Breast epithelium (tissue), 4 donors: ENCODE results near the gene ESF1. TPM values are rescaled to one million over a fixed set of nuclear protein-coding genes. Genes with fewer than 3 reads are reported as not detected.
A peak's percentile ranks its signal among the peaks of the same experiment; 100 is the strongest.

ENCODE experiments used
- DNase-seq, 2 donors: peaks; one replicate each; pipeline ENCODE4 v3.0.0-alpha.2; 2019; ENCODE audit warnings: low spot score in 2 of 2
- H3K27ac ChIP-seq, 2 donors: fragments of 200-600 bp; sonication (generic) in 1 of 2; one replicate each; pipeline ENCODE4 v1.5.1; 2016 to 2019; ENCODE audit warnings: mild to moderate bottlenecking in 1 of 2
- H3K27me3 ChIP-seq, 2 donors: fragments of 200-600 bp; sonication (generic) in 1 of 2; one replicate each; pipeline versions ENCODE4 v1.5.1 to v1.6.0; 2017 to 2019; ENCODE audit warnings: control low read depth in 1 of 2, mild to moderate bottlenecking in 1 of 2
- H3K36me3 ChIP-seq: fragments of 200-600 bp; one replicate; pipeline ENCODE4 v1.5.1; 2019
- H3K4me1 ChIP-seq, 2 donors: fragments of 200-600 bp; sonication (generic); one replicate each; pipeline ENCODE4 v1.5.1; 2016 to 2019; ENCODE audit warnings: control low read depth in 1 of 2
- H3K4me3 ChIP-seq, 3 donors: fragments of 200-600 bp; sonication (generic); 1 replicate in 2 of 3; 2 replicates in 1 of 3; pipeline ENCODE4 v1.5.1; 2016 to 2019; ENCODE audit warnings: mild to moderate bottlenecking in 3 of 3, moderate library complexity in 2 of 3
- H3K9me3 ChIP-seq, 2 donors: fragments of 200-600 bp; sonication (generic) in 1 of 2; one replicate each; pipeline ENCODE4 v1.5.1; 2016 to 2019; ENCODE audit warnings: control low read depth in 1 of 2
- CTCF ChIP-seq, 3 donors: fragments of 450-650 bp; IDR thresholded peaks; one replicate each; pipeline ENCODE4 v1.5.1; 2016 to 2017; ENCODE audit warnings: antibody characterized with exemption in 3 of 3, mild to moderate bottlenecking in 3 of 3, moderate library complexity in 3 of 3
- POLR2A ChIP-seq: fragments of 450-650 bp; IDR thresholded peaks from one replicate; pipeline ENCODE4 v1.6.1; 2016; ENCODE audit warnings: antibody characterized with exemption, mild to moderate bottlenecking, moderate library complexity
- POLR2AphosphoS5 ChIP-seq, 3 donors: sonication (generic); formaldehyde crosslinking; IDR thresholded peaks; one replicate each; pipeline ENCODE4 v1.6.1; 2017; ENCODE audit warnings: antibody characterized with exemption in 3 of 3
- intact Hi-C: fragments of 100-400 bp; cut with DNase I; formaldehyde crosslinking; loops from one replicate; pipeline ENCODE4 v1.15.1; 2023; ENCODE audit warnings: low total_unique reads
- total RNA-seq, 3 donors: library from RNA; depleted of rRNA; stranded (reverse); fragments of >200 nt; gene quantifications; one replicate each; pipeline ENCODE4 v1.1.0, GENCODE V29; 2016

Gene ESF1
- total RNA-seq: 10 to 100 TPM; 13.8 to 19.0 (median 17.7) TPM

GRCh38 chr20:13784893-13785715, at the start of gene ESF1, which contains the start of gene NDUFAF5:
Gene ESF1, minus strand, starts transcription at chr20:13784919. Its CDS starts 1,779 bp downstream, at chr20:13783140.
Gene NDUFAF5, plus strand, starts transcription at chr20:13785028. Its CDS starts 41 bp downstream, at chr20:13785069.
- Histone ChIP-seq H3K27ac (peak within 1 kb of the TSS; percentile 91 to 95), H3K27me3 (no peaks in the 10 kb centered on the region), H3K9me3 (no peaks in the 10 kb centered on the region), H3K36me3 (no peaks in the 10 kb centered on the region), H3K4me3 (peak within 1 kb of the TSS; percentile 79 to 86 (median 81)), H3K4me1 (peaks cover 0 to 8% of the 10 kb centered on the region in 2 donors)
- intact Hi-C loops: no loop called here
- peak; percentile 89 to 94 (median 91) for TF ChIP-seq POLR2AphosphoS5 (IDR thresholded peaks at IDR 0.05)
- no peak for TF ChIP-seq CTCF (IDR thresholded peaks at IDR 0.05)
- DNase-seq: peak; percentile 88 to 94

- intact Hi-C loops: no loop called here
- no peak overlapping the region for H3K4me3 ChIP-seq
- H3K4me1 ChIP-seq: no peaks in the 10 kb centered on the region
- no peak for TF ChIP-seq POLR2A
- no peak for TF ChIP-seq CTCF (IDR thresholded peaks at IDR 0.05)
- no peak for TF ChIP-seq POLR2AphosphoS5 (IDR thresholded peaks at IDR 0.05)
- H3K36me3 ChIP-seq: no peaks in the 10 kb centered on the region
- no peaks in the 10 kb centered on the region for H3K9me3 ChIP-seq
- no peak for DNase-seq
- no peaks in the 10 kb centered on the region for H3K27me3 ChIP-seq
- H3K27ac ChIP-seq: no peak overlapping the region
Measured at GRCh38 chr20:13831476-13831875, 46.8 kb upstream of the ESF1 start.

GRCh38 chr20:13825465-13825864, 40.7 kb upstream of the ESF1 start:
- Histone ChIP-seq H3K27me3 (no peaks in the 10 kb centered on the region), H3K27ac (no peak overlapping the region), H3K9me3 (no peaks in the 10 kb centered on the region), H3K36me3 (no peaks in the 10 kb centered on the region), H3K4me3 (no peak overlapping the region), H3K4me1 (no peaks in the 10 kb centered on the region)
- intact Hi-C loops: no loop called here
- no peak for DNase-seq
- no peak for TF ChIP-seq POLR2AphosphoS5 (IDR thresholded peaks at IDR 0.05)
- TF ChIP-seq CTCF (IDR thresholded peaks at IDR 0.05): no peak
- TF ChIP-seq POLR2A: no peak

GRCh38 chr20:13824459-13824858, 39.7 kb upstream of the ESF1 start:
- no peak for DNase-seq
- no peak overlapping the region for H3K4me3 ChIP-seq
- H3K4me1 ChIP-seq: no peaks in the 10 kb centered on the region
- no peaks in the 10 kb centered on the region for H3K9me3 ChIP-seq
- H3K27me3 ChIP-seq: no peaks in the 10 kb centered on the region
- H3K36me3 ChIP-seq: no peaks in the 10 kb centered on the region
- no peak overlapping the region for H3K27ac ChIP-seq
- intact Hi-C loops: no loop called here
- TF ChIP-seq CTCF (IDR thresholded peaks at IDR 0.05): no peak
- no peak for TF ChIP-seq POLR2AphosphoS5 (IDR thresholded peaks at IDR 0.05)
- TF ChIP-seq POLR2A: no peak

- no peak for DNase-seq
- intact Hi-C loops: no loop called here
- Histone ChIP-seq H3K27me3 (no peaks in the 10 kb centered on the region), H3K36me3 (no peaks in the 10 kb centered on the region), H3K4me3 (no peak overlapping the region), H3K9me3 (no peaks in the 10 kb centered on the region), H3K4me1 (no peaks in the 10 kb centered on the region), H3K27ac (peak overlapping the region; percentile 30 to 44)
- TF ChIP-seq POLR2A (no peak), CTCF (IDR thresholded peaks at IDR 0.05) (no peak), POLR2AphosphoS5 (IDR thresholded peaks at IDR 0.05) (no peak)
Measured at GRCh38 chr20:13822459-13822858, 37.7 kb upstream of the ESF1 start.
